Mononuclear cell (primary cell): ENCODE measurements around the gene PRAC2. TPM values are rescaled to one million over a fixed set of nuclear protein-coding genes. Genes with fewer than 3 reads are reported as not detected.

Experiments
- total RNA-seq: library from RNA; depleted of rRNA; stranded (reverse); fragments of >200 nt; gene quantifications from one replicate; pipeline ENCODE4 v1.2.3, GENCODE V29; 2012

PRAC2 gene
- total RNA-seq, 1 donor, result not detected

Other genes with a start within 250 kb of the PRAC2 start
- gene HOXB1, start 192.2 kb upstream of the PRAC2 start, total RNA-seq, result not detected
- gene HOXB2, start 178.1 kb upstream of the PRAC2 start, total RNA-seq, result 7.6 TPM
- gene HOXB4, start 144.8 kb upstream of the PRAC2 start, total RNA-seq, result 0.31 TPM
- gene HOXB3, start 132.9 kb upstream of the PRAC2 start, total RNA-seq, result 0.94 TPM
- not detected for gene HOXB5, start 129.4 kb upstream of the PRAC2 start, total RNA-seq
- gene HOXB6, start 118.2 kb upstream of the PRAC2 start, total RNA-seq, result not detected
- gene HOXB7, start 112.2 kb upstream of the PRAC2 start, total RNA-seq, result 0.10 TPM
- 0.10 TPM for gene HOXB8, start 107.9 kb upstream of the PRAC2 start, total RNA-seq
- gene HOXB9, start 96.8 kb upstream of the PRAC2 start, total RNA-seq, result not detected
- not detected for gene PRAC1, start 667 bp upstream of the PRAC2 start, total RNA-seq
- gene HOXB13, start 5.6 kb downstream of the PRAC2 start, total RNA-seq, result not detected
- gene TTLL6, start 94.0 kb downstream of the PRAC2 start, total RNA-seq, result not detected
- gene CALCOCO2, start 107.8 kb downstream of the PRAC2 start, total RNA-seq, result 136 TPM
- 16.5 TPM for gene ATP5MC1, start 169.6 kb downstream of the PRAC2 start, total RNA-seq
- 46.1 TPM for gene UBE2Z, start 185.2 kb downstream of the PRAC2 start, total RNA-seq
- 31.4 TPM for gene SNF8, start 221.7 kb downstream of the PRAC2 start, total RNA-seq
- gene GIP, start 245.4 kb downstream of the PRAC2 start, total RNA-seq, result not detected